T-cell (primary cell): ENCODE results near the gene C9orf152. TPM values are rescaled to one million over a fixed set of nuclear protein-coding genes. Genes with fewer than 3 reads are reported as not detected.
A peak's percentile ranks its signal among the peaks of the same experiment; 100 is the strongest.

Experiments used
- ATAC-seq, 4 experiments: fragments of 200-7000 bp in 3 of 4; fragments of 150-1000 bp in 1 of 4; cut with Tn5 transposase; replicated peaks in 1 of 4; 1 replicate in 3 of 4; 2 replicates in 1 of 4; pipeline ENCODE4 v1.10.0; 2021; ENCODE audit warnings: moderate library complexity in 3 of 4, mild to moderate bottlenecking in 2 of 4, moderate number of reproducible peaks in 1 of 4
- CTCF ChIA-PET, 2 donors: fragments of 300-600 bp; sonication (Branson Sonifier 250); formaldehyde crosslinking; loops; one replicate each; lab custom pipeline; 2022; ENCODE audit warnings: antibody characterized with exemption in 2 of 2; lab: Charles Lee
- POLR2A ChIA-PET, 2 donors: fragments of 300-600 bp; sonication (Branson Sonifier 250); formaldehyde crosslinking; loops; one replicate each; lab custom pipeline; 2022; ENCODE audit warnings: antibody characterized with exemption in 2 of 2; lab: Charles Lee
- DNase-seq, 35 experiments: peaks; one replicate each; pipeline versions ENCODE4 v3.0.0 to v3.0.0-alpha.2; 2013 to 2023
- H3K27ac ChIP-seq: one replicate; pipeline ENCODE4 v1.5.1; 2013; ENCODE audit warnings: low read length
- H3K27me3 ChIP-seq, 2 experiments: replicated peaks in 1 of 2; 1 replicate in 1 of 2; 2 replicates in 1 of 2; pipeline versions ENCODE4 v1.6.1 to v1.7.0; 2013; ENCODE audit warnings: low read length in 1 of 2, mixed read lengths in 1 of 2; ENCODE audit not compliant: control insufficient read depth in 2 of 2, insufficient read depth in 2 of 2; ENCODE audit errors: extremely low read depth in 1 of 2
- H3K36me3 ChIP-seq, 2 donors: 1 replicate in 1 of 2; 2 replicates in 1 of 2; pipeline versions ENCODE4 v1.6.1 to v1.7.0; 2013; ENCODE audit warnings: low read length in 1 of 2; ENCODE audit not compliant: control insufficient read depth in 2 of 2, insufficient read depth in 1 of 2; ENCODE audit errors: extremely low read depth in 1 of 2
- H3K4me1 ChIP-seq, 2 experiments: 1 replicate in 1 of 2; 2 replicates in 1 of 2; pipeline versions ENCODE4 v1.6.1 to v1.7.0; 2013; ENCODE audit warnings: low read length in 2 of 2, mixed read lengths in 1 of 2; ENCODE audit not compliant: insufficient read depth in 2 of 2, control insufficient read depth in 1 of 2; ENCODE audit errors: extremely low read depth in 1 of 2
- H3K4me3 ChIP-seq, 2 donors: 1 replicate in 1 of 2; 2 replicates in 1 of 2; pipeline versions ENCODE4 v1.5.1 to v1.7.0; 2013; ENCODE audit warnings: mild to moderate bottlenecking in 2 of 2, low read length in 1 of 2, moderate library complexity in 1 of 2; ENCODE audit not compliant: control insufficient read depth in 1 of 2; ENCODE audit errors: extremely low read depth in 1 of 2
- H3K9me3 ChIP-seq: 2 replicates; pipeline ENCODE4 v1.7.0; 2013
- H3K27ac Mint-ChIP-seq, 2 donors: one replicate each; pipeline ENCODE4 v1.8.0; 2020 to 2021; ENCODE audit warnings: mild to moderate bottlenecking in 2 of 2, mixed read lengths in 2 of 2
- H3K27me3 Mint-ChIP-seq, 2 donors: one replicate each; pipeline ENCODE4 v1.8.0; 2021 to 2022; ENCODE audit warnings: mixed read lengths in 2 of 2
- H3K36me3 Mint-ChIP-seq: one replicate; pipeline ENCODE4 v1.8.0; 2021; ENCODE audit warnings: mixed read lengths
- H3K4me1 Mint-ChIP-seq, 3 donors: one replicate each; pipeline ENCODE4 v1.8.0; 2020 to 2022; ENCODE audit warnings: mixed read lengths in 3 of 3, mild to moderate bottlenecking in 1 of 3
- H3K4me3 Mint-ChIP-seq, 3 donors: one replicate each; pipeline ENCODE4 v1.8.0; 2020 to 2022; ENCODE audit warnings: mild to moderate bottlenecking in 3 of 3, mixed read lengths in 3 of 3, moderate library complexity in 3 of 3
- H3K9me3 Mint-ChIP-seq, 3 donors: one replicate each; pipeline ENCODE4 v1.8.0; 2020 to 2022; ENCODE audit warnings: mixed read lengths in 3 of 3
- WGBS: methylation state at CpG from one replicate; pipeline ENCODE4 v1.1.5; 2013; ENCODE audit warnings: missing lambda C conversion rate; ENCODE audit not compliant: insufficient coverage; 5-methylcytosine and 5-hydroxymethylcytosine counted together
- total RNA-seq, 35 experiments: library from RNA in 6 of 35; stranded (reverse) in 6 of 35; fragments of 120-200 nt in 1 of 35; gene quantifications; one replicate each; pipeline versions ENCODE4 v1.2.1 to v1.2.4 and lab custom pipeline; 2013 to 2026

Gene C9orf152
- total RNA-seq, 5 donors from 2014 or later (not counting 1 experiment from before 2014, with no cell fraction given): 0.09 to 0.10 (median 0.09) TPM; not detected in 2

GRCh38 chr9:110224583-110224982 lies 16.6 kb upstream of the C9orf152 start:
- ChIA-PET CTCF (no interaction called here), POLR2A (no interaction called here)
- Mint-ChIP-seq H3K27me3 (peaks cover 0 to 10% of the 10 kb centered on the region in 2 donors), H3K27ac (no peak overlapping the region), H3K36me3 (no peaks in the 10 kb centered on the region), H3K4me3 (no peak overlapping the region), H3K9me3 (no peaks in the 10 kb centered on the region), H3K4me1 (no peaks in the 10 kb centered on the region)
- H3K9me3 ChIP-seq: no peaks in the 10 kb centered on the region
- no peak overlapping the region for H3K4me3 ChIP-seq
- 100% methylated on average over 1 of the region's 3 CpGs for WGBS
- no peaks in the 10 kb centered on the region for H3K36me3 ChIP-seq
- peaks cover 0 to 2% of the 10 kb centered on the region in 2 experiments for H3K27me3 ChIP-seq
- H3K27ac ChIP-seq: no peak overlapping the region
- ATAC-seq: no peak
- no peak for DNase-seq
- H3K4me1 ChIP-seq: no peaks in the 10 kb centered on the region

DNA sequence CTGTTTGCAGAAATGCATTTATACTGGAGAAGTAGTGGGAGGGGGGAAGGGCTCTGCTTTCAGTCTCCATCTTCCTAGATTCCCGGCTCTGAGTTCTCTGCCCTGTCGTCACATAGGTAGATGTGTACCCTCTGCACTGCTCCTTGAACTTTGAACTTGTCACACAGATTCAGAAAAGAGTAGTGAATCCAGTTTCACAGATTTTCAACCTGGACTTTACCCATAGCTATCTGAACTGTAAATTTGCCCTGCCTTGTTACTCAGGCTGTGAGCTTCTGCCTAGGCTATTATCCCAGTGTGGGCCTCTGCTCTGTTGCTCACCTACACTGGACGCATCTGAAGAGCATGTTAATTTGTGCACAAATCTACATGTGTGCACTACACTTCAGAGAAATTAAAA lies 12.8 kb upstream of the C9orf152 start:
- H3K27ac Mint-ChIP-seq: no peak overlapping the region
- no peak overlapping the region for H3K4me3 Mint-ChIP-seq
- peaks cover 0 to 2% (median 2%) of the 10 kb centered on the region in 3 donors for H3K4me1 Mint-ChIP-seq
- H3K27ac ChIP-seq: no peak overlapping the region
- H3K36me3 Mint-ChIP-seq: no peaks in the 10 kb centered on the region
- peaks cover 6% of the 10 kb centered on the region in 2 donors for H3K27me3 Mint-ChIP-seq
- peaks cover 0 to 3% of the 10 kb centered on the region in 2 experiments for H3K4me1 ChIP-seq
- DNase-seq (no peak), ATAC-seq (no peak)
- no peaks in the 10 kb centered on the region for H3K9me3 ChIP-seq
- WGBS: 80% methylated on average over 2 of the region's 3 CpGs
- H3K36me3 ChIP-seq: no peaks in the 10 kb centered on the region
- no peaks in the 10 kb centered on the region for H3K9me3 Mint-ChIP-seq
- peaks cover 0 to 7% of the 10 kb centered on the region in 2 experiments for H3K27me3 ChIP-seq
- ChIA-PET POLR2A (no interaction called here), CTCF (interaction anchor here in 1 of 2 donors (0.7 kb wide), 1 partner anchor 17 kb away, joined by 3 read pairs; no protein-coding TSS in a partner anchor)
- no peak overlapping the region for H3K4me3 ChIP-seq

DNA sequence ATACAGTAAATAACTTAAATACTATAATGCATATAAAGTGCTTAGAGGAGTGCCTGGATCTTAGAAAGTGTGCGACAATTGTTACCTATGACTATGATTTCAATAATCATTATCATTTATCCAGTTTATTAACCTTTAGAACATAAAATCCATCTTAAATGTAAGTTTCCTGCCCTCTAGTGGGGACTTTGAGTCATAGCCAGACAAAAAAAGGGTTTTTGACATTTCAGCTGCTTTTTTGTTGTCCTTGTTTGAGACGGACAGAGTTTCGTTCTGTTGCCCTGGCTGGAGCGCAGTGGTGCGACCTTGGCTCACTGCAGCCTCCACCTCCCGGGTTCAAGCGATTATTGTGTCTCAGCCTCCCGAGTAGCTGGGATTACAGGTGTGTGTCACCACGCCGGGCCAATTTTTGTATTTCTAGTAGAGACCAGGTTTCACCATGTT lies 9.7 kb upstream of the C9orf152 start:
- DNase-seq: peak in 2 of 35 experiments; percentile 5 to 45
- peaks cover 0 to 7% of the 10 kb centered on the region in 2 experiments for H3K27me3 ChIP-seq
- Mint-ChIP-seq H3K4me1 (peaks cover 0 to 2% (median 2%) of the 10 kb centered on the region in 3 donors), H3K36me3 (no peaks in the 10 kb centered on the region), H3K9me3 (no peaks in the 10 kb centered on the region), H3K4me3 (no peak overlapping the region), H3K27ac (no peak overlapping the region), H3K27me3 (peaks cover 0 to 6% of the 10 kb centered on the region in 2 donors)
- WGBS: 19% methylated on average over 7 of the region's 10 CpGs
- no peak overlapping the region for H3K27ac ChIP-seq
- ATAC-seq: no peak
- ChIA-PET POLR2A (no interaction called here), CTCF (interaction anchor here (0.6 to 2.0 kb wide), 5 partner anchors 34 to 1121 kb away, joined by 3 to 7 read pairs (median 7); no protein-coding TSS in a partner anchor)
- no peak overlapping the region for H3K4me3 ChIP-seq
- H3K9me3 ChIP-seq: no peaks in the 10 kb centered on the region
- H3K36me3 ChIP-seq: no peaks in the 10 kb centered on the region
- H3K4me1 ChIP-seq: peaks cover 0 to 3% of the 10 kb centered on the region in 2 experiments

GRCh38 chr9:110214586-110215355 lies 6.8 kb upstream of the C9orf152 start:
- Mint-ChIP-seq H3K27me3 (peaks cover 0 to 6% of the 10 kb centered on the region in 2 donors), H3K36me3 (no peaks in the 10 kb centered on the region), H3K27ac (no peak overlapping the region), H3K4me1 (peaks cover 0 to 2% (median 2%) of the 10 kb centered on the region in 3 donors), H3K9me3 (no peaks in the 10 kb centered on the region), H3K4me3 (no peak overlapping the region)
- ChIA-PET CTCF (interaction anchor here in 1 of 2 donors (0.6 to 1.6 kb wide), 3 partner anchors 31 to 45 kb away, joined by 4 to 6 read pairs (median 4); no protein-coding TSS in a partner anchor), POLR2A (no interaction called here)
- DNase-seq (no peak), ATAC-seq (no peak)
- Histone ChIP-seq H3K4me1 (peaks cover 0 to 3% of the 10 kb centered on the region in 2 experiments), H3K27me3 (peaks cover 0 to 7% of the 10 kb centered on the region in 2 experiments), H3K36me3 (no peaks in the 10 kb centered on the region), H3K9me3 (no peaks in the 10 kb centered on the region), H3K27ac (no peak overlapping the region), H3K4me3 (no peak overlapping the region)
- WGBS: no CpG with 5 or more reads among the region's 2 CpGs

DNA sequence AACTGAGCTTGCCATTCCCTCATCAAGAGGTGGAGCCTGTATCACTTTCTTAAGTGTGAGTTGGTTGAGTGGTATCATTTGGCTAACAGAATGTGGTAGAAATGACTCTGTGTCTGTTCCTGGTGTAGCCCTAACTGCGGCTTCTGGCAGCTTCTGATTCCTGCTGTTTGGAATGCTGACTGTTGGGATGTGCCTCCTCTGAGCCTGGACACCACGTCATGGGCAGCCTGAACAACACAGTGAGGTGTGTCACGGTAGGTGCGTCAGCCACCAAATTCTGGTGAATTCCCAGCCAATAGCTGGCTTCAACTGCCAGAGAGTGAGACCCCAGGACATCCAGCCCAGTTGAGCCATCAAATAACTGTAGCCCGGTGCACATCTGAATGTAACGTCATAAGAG lies 6.1 kb upstream of the C9orf152 start:
- Histone ChIP-seq H3K4me3 (no peak overlapping the region), H3K36me3 (no peaks in the 10 kb centered on the region), H3K9me3 (no peaks in the 10 kb centered on the region), H3K4me1 (peaks cover 0 to 3% of the 10 kb centered on the region in 2 experiments), H3K27me3 (peaks cover 0 to 7% of the 10 kb centered on the region in 2 experiments), H3K27ac (no peak overlapping the region)
- Mint-ChIP-seq H3K9me3 (no peaks in the 10 kb centered on the region), H3K27ac (no peak overlapping the region), H3K4me3 (no peak overlapping the region), H3K4me1 (peaks cover 0 to 2% (median 2%) of the 10 kb centered on the region in 3 donors), H3K36me3 (no peaks in the 10 kb centered on the region), H3K27me3 (peaks cover 0 to 6% of the 10 kb centered on the region in 2 donors)
- CTCF ChIA-PET: interaction anchor here in 1 of 2 donors (1.6 kb wide), 1 partner anchor 31 kb away, joined by 6 read pairs; no protein-coding TSS in a partner anchor
- DNase-seq: no peak
- WGBS: 82% methylated on average over 6 of the region's 6 CpGs
- no peak for ATAC-seq
- POLR2A ChIA-PET: no interaction called here

DNA sequence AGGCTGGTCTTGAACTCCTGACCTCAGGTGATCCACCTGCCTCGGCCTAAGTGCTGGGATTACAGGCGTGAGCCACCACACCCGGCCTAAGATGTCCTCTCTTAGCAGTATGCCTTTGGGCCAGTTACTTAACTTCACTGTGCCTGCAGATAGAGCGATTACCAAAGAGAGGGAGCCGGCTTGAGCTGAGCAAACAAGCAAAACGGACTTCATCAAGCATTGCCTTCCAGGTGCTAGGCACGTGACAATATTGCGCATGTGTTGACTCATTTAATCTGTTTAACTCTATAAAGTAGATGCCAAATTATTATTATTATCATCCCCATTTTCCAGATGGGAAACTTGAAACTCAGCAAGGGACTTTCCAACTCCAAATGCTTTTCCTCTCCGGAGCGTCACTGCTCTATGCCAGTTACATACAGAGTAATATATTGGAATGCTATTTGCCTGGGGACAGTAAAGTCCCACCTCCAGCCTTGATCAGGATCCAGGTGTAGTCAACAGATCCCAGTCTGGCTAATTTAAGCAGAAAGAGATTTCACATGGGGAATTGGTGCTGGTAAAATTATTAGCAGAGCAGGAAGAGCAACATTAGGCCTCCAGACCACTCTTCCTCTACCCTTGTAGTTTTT lies 5.6 kb upstream of the C9orf152 start:
- Mint-ChIP-seq H3K36me3 (no peaks in the 10 kb centered on the region), H3K9me3 (no peaks in the 10 kb centered on the region), H3K27me3 (peaks cover 0 to 6% of the 10 kb centered on the region in 2 donors), H3K27ac (no peak overlapping the region), H3K4me1 (peaks cover 0 to 2% (median 2%) of the 10 kb centered on the region in 3 donors), H3K4me3 (no peak overlapping the region)
- ChIA-PET POLR2A (no interaction called here), CTCF (interaction anchor here in 1 of 2 donors (0.5 to 1.6 kb wide), 2 partner anchors 30 to 157 kb away, joined by 3 to 6 read pairs; no protein-coding TSS in a partner anchor)
- Histone ChIP-seq H3K4me1 (peaks cover 0 to 3% of the 10 kb centered on the region in 2 experiments), H3K4me3 (no peak overlapping the region), H3K27me3 (peaks cover 0 to 3% of the 10 kb centered on the region in 2 experiments), H3K9me3 (no peaks in the 10 kb centered on the region), H3K36me3 (no peaks in the 10 kb centered on the region), H3K27ac (no peak overlapping the region)
- WGBS: 91% methylated on average over 6 of the region's 10 CpGs
- DNase-seq (no peak), ATAC-seq (no peak)
